Lung (tissue), 12 donors: ENCODE data around the gene SLC12A8. TPM values are rescaled to one million over a fixed set of nuclear protein-coding genes. Genes with fewer than 3 reads are reported as not detected.

Experiments used
- ATAC-seq: fragments of 200-7000 bp; cut with Tn5 transposase; one replicate; pipeline ENCODE4 v1.9.1; 2020; ENCODE audit warnings: moderate number of reproducible peaks; ENCODE audit not compliant: insufficient read depth, low FRiP score
- DNase-seq, 3 donors: peaks; one replicate each; pipeline ENCODE4 v3.0.0-alpha.2; 2013 to 2017
- H3K27ac ChIP-seq, 2 donors: one replicate each; pipeline ENCODE4 v1.5.1; 2013; ENCODE audit warnings: mild to moderate bottlenecking in 2 of 2, moderate library complexity in 2 of 2, control low read depth in 1 of 2, inconsistent platforms in 1 of 2, low read depth in 1 of 2, low read length in 1 of 2
- H3K27me3 ChIP-seq, 3 donors: one replicate each; pipeline ENCODE4 v1.5.1; 2013; ENCODE audit warnings: low read length in 2 of 3; ENCODE audit not compliant: control insufficient read depth in 3 of 3, insufficient read depth in 3 of 3
- H3K36me3 ChIP-seq, 4 donors: one replicate each; pipeline ENCODE4 v1.5.1; 2013; ENCODE audit warnings: low read length in 4 of 4, mild to moderate bottlenecking in 1 of 4, moderate library complexity in 1 of 4; ENCODE audit not compliant: control insufficient read depth in 4 of 4, insufficient read depth in 4 of 4
- H3K4me1 ChIP-seq, 5 donors: one replicate each; pipeline ENCODE4 v1.5.1; 2013; ENCODE audit warnings: low read length in 5 of 5, mild to moderate bottlenecking in 2 of 5, moderate library complexity in 1 of 5; ENCODE audit not compliant: control insufficient read depth in 5 of 5, insufficient read depth in 5 of 5
- H3K4me3 ChIP-seq: one replicate; pipeline ENCODE4 v1.5.1; 2013; ENCODE audit warnings: mild to moderate bottlenecking, control low read depth, moderate library complexity
- H3K9ac ChIP-seq, 2 donors: one replicate each; pipeline ENCODE4 v1.5.1; 2013; ENCODE audit warnings: low read length in 2 of 2, control low read depth in 1 of 2; ENCODE audit not compliant: insufficient read depth in 1 of 2
- H3K9me3 ChIP-seq, 4 donors: one replicate each; pipeline ENCODE4 v1.5.1; 2013; ENCODE audit warnings: low read length in 3 of 4, mild to moderate bottlenecking in 1 of 4, moderate library complexity in 1 of 4; ENCODE audit not compliant: control insufficient read depth in 4 of 4, insufficient read depth in 3 of 4
- WGBS, 2 donors: extraction: QIAGEN DNeasy Blood & Tissue Kit; methylation state at CpG; one replicate each; pipeline ENCODE4 v1.1.7; 2013; 5-methylcytosine and 5-hydroxymethylcytosine counted together
- polyA plus RNA-seq, 2 donors: library from polyadenylated mRNA; stranded (reverse); fragments of 200-250 nt; gene quantifications; one replicate each; pipeline ENCODE4 v1.2.1, GENCODE V29; 2013
- total RNA-seq, 2 donors: library from RNA; depleted of rRNA in 1 of 2; stranded (reverse); fragments of >200 nt in 1 of 2; gene quantifications; one replicate each; pipeline ENCODE4 v1.2.1, GENCODE V29; 2014 to 2021
- TF ChIP-seq, protein P1 (sequence below): IDR thresholded peaks from 2 replicates; pipeline ENCODE4 v1.5.1; 2012; ENCODE audit warnings: mild to moderate bottlenecking; ENCODE audit errors: control extremely low read depth, extremely low read depth
- donor health status: control.
- donor health status: control.
- donor health status: Bipolar disorder and iron deficiency.
- donor health status: healthy.
- donor health status: DM: yes; HTN: yes; CAD: no.

The SLC12A8 gene
- total and polyA plus RNA-seq, 4 donors = 3.1 to 9.8 (median 5.8) TPM

DNA sequence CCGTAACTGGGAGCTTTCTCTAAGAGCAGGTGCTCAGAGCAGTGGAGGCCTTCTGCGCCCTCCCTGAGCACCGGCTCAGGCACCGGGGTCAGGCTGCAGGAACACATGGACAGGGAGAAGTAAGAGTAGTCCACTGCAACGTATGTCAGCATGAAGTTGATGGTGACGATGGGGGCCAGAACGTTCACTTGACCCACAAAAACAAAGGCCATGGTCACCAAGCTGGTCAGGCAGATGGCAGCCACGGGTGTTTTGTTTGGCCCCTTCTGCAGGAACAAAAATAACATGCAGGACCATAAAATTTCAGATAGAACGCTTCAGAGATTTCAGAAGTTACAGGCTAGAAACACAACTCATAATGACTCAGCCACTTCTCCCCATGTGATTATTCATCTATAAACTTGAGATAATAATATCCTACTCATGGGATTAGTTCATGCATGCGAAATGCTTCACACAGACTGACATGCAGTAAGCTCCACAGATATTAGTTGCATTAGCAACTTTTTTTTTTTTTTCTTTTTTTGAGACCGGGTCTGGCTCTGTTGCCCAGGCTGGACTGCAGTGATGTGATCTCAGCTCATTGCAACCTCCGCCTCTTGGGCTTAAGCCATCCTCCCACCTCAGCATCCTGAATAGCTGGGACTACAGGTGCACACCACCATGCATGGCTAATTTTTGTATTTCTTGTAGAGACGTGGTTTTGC lies 104.5 kb downstream of the SLC12A8 start:
- Histone ChIP-seq H3K4me1 (no peaks in the 10 kb centered on the region), H3K27ac (no peak overlapping the region), H3K36me3 (no peaks in the 10 kb centered on the region), H3K9me3 (no peaks in the 10 kb centered on the region), H3K9ac (no peak overlapping the region), H3K27me3 (no peaks in the 10 kb centered on the region), H3K4me3 (no peak overlapping the region)
- ATAC-seq (no peak), DNase-seq (no peak)
- WGBS, 2 donors = 84 to 90% methylated on average over 13 of the region's 13 CpGs
- TF ChIP-seq, protein P1, sequence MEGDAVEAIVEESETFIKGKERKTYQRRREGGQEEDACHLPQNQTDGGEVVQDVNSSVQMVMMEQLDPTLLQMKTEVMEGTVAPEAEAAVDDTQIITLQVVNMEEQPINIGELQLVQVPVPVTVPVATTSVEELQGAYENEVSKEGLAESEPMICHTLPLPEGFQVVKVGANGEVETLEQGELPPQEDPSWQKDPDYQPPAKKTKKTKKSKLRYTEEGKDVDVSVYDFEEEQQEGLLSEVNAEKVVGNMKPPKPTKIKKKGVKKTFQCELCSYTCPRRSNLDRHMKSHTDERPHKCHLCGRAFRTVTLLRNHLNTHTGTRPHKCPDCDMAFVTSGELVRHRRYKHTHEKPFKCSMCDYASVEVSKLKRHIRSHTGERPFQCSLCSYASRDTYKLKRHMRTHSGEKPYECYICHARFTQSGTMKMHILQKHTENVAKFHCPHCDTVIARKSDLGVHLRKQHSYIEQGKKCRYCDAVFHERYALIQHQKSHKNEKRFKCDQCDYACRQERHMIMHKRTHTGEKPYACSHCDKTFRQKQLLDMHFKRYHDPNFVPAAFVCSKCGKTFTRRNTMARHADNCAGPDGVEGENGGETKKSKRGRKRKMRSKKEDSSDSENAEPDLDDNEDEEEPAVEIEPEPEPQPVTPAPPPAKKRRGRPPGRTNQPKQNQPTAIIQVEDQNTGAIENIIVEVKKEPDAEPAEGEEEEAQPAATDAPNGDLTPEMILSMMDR = no peak

DNA sequence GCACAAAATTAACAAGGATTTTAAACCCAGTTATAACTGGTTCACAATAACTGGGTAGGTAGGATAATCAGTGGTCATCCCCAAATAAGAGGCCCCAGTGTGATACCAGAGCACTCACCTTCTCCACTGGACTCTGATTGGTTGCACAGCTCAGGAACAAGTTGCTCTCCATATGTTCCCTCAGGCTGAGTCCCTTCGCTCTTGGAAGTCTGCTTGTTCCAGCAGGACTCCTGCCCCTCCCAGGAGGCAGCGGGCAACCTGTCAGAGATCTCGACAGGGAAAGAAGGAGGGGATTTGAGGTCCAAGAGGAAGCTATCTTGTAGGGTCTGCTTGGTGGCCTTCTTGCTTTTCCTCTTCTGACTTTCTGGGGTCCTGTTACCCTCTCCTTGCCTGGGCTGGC lies 105.2 kb downstream of the SLC12A8 start:
- Histone ChIP-seq H3K27ac (no peak overlapping the region), H3K9ac (no peak overlapping the region), H3K9me3 (no peaks in the 10 kb centered on the region), H3K36me3 (no peaks in the 10 kb centered on the region), H3K4me3 (no peak overlapping the region), H3K4me1 (peaks cover 0 to 1% (median 0%) of the 10 kb centered on the region in 5 donors), H3K27me3 (no peaks in the 10 kb centered on the region)
- ATAC-seq (no peak), DNase-seq (no peak)
- TF ChIP-seq, protein P1 = no peak
- 94 to 98% methylated on average over 2 to 3 of the region's 3 CpGs for WGBS, 2 donors

DNA sequence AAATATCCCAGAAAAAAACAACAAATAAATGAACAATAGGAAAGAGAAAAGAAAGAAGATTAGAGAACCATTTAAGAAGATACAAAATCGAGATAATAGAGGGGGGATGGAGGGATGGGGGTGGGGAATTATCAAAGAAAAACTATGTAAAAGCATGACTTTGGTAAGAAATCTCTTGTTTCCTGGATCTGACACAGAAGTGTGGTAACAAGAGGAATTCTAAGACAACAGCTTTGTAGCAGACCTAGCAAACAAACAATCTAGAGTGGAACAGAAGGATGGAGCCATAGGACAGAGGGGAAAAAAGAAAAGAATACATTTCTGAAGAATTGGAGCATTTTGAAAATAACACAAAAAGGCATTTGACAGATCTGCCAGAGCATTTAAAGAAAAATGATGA lies 107.4 kb downstream of the SLC12A8 start:
- 76 to 89% methylated on average over 1 of the region's 1 CpG for whole genome bisulfite sequencing, 2 donors
- Histone ChIP-seq H3K4me3 (no peak overlapping the region), H3K9me3 (no peaks in the 10 kb centered on the region), H3K4me1 (peaks cover 0 to 1% (median 0%) of the 10 kb centered on the region in 5 donors), H3K9ac (no peak overlapping the region), H3K27me3 (no peaks in the 10 kb centered on the region), H3K27ac (no peak overlapping the region), H3K36me3 (no peaks in the 10 kb centered on the region)
- no peak for DNase-seq
- TF ChIP-seq, protein P1 = no peak
- ATAC-seq = no peak

DNA sequence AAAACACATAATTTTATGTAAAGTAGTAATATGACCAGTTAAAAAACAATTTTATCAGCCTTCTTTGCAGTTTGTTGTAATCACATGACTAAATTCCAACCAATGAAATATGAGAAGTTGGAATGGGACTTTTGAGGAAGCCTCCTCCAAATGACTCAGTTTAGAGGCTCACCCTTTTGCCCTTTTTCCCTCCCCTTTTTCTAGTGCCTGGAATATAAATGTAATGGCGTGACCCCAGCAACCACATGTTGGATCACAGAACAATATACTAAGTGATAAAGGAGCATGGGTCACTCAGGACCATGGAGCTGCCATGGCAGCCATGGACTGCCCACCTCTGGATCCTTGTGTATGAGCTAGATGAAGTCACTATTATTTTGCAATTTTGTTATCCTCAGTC lies 107.9 kb downstream of the SLC12A8 start:
- no peaks in the 10 kb centered on the region for H3K36me3 ChIP-seq
- ATAC-seq = no peak
- H3K27me3 ChIP-seq = no peaks in the 10 kb centered on the region
- no peak for DNase-seq
- H3K9me3 ChIP-seq = no peaks in the 10 kb centered on the region
- no peak overlapping the region for H3K9ac ChIP-seq
- WGBS, 2 donors = 88 to 96% methylated on average over 1 of the region's 1 CpG
- H3K4me3 ChIP-seq = no peak overlapping the region
- H3K4me1 ChIP-seq = peaks cover 0 to 1% (median 0%) of the 10 kb centered on the region in 5 donors
- TF ChIP-seq, protein P1 = no peak
- no peak overlapping the region for H3K27ac ChIP-seq
